Measurements from ENCODE around the gene MRPL18. TPM values are rescaled to one million over a fixed set of nuclear protein-coding genes. Genes with fewer than 3 reads are reported as not detected.

The MRPL18 gene
- polyA plus RNA-seq, 1 donor (not counting 4 experiments of a cell fraction or from before 2014, with no cell fraction given) = 127 TPM

DNA sequence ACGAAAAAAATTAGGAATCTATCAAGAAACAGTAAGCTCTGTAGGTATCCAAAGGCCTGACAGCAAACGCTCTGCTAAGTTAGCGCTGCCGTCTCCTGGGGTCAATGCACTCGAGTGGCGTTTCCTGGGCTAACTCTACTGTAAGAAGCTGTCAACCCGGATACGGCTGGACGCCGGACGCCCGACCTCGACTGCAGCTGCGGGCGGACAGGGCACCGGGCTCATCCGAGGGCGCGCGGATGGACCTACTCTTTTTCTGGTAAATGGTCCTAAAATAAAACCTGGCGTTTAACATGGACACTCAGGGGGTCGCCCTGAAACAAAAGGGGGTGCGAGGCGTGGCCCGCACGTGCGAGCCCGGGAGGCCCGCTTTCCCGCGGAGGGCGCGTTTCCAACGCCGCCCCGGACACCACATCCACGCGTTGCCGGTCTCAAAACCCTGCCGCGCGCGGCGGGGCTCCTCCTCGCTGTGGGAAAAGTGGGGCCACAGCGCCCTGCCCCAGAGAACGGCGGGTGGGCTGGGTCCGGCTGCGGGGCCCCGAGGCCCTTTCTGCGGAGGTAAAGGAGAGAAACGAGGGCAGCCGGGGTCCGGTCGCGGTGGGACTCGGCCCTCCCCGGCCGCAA is 1.4 kb upstream of the MRPL18 start:
- H3K9me1 ChIP-seq (ENCODE audit: control insufficient read depth, extremely low read depth, insufficient read depth, low read length) = no peaks in the 10 kb centered on the region
- H2AFZ ChIP-seq (ENCODE audit: control insufficient read depth, low read length) = peak overlapping the region; percentile 92
- dilution Hi-C loops (cut with MboI; ENCODE audit: extremely low pct_ligation_motif_present, low sequenced_read_pairs) = no loop called here
- TF ChIP-seq EZH2 (IDR thresholded peaks at IDR 0.05; ENCODE audit: low read length) = no peak
- TF ChIP-seq, protein P1, sequence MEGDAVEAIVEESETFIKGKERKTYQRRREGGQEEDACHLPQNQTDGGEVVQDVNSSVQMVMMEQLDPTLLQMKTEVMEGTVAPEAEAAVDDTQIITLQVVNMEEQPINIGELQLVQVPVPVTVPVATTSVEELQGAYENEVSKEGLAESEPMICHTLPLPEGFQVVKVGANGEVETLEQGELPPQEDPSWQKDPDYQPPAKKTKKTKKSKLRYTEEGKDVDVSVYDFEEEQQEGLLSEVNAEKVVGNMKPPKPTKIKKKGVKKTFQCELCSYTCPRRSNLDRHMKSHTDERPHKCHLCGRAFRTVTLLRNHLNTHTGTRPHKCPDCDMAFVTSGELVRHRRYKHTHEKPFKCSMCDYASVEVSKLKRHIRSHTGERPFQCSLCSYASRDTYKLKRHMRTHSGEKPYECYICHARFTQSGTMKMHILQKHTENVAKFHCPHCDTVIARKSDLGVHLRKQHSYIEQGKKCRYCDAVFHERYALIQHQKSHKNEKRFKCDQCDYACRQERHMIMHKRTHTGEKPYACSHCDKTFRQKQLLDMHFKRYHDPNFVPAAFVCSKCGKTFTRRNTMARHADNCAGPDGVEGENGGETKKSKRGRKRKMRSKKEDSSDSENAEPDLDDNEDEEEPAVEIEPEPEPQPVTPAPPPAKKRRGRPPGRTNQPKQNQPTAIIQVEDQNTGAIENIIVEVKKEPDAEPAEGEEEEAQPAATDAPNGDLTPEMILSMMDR (optimal IDR thresholded peaks at IDR 0.05 in 1 of 3, IDR thresholded peaks at IDR 0.05 in 1 of 3, conservative IDR thresholded peaks at IDR 0.05 in 1 of 3; ENCODE audit: extremely low read depth in 1 of 3, insufficient read depth in 2 of 3, low read length in 3 of 3) = no peak
- DNase-seq (ENCODE audit: low read depth, low spot score) (no peak), FAIRE-seq (no peak)
- peaks cover 7 to 33% of the 10 kb centered on the region in 2 experiments for H3K36me3 ChIP-seq (ENCODE audit: control insufficient read depth in 2 of 2, extremely low read depth in 1 of 2, insufficient read depth in 2 of 2, low read length in 2 of 2)
- H3K9me3 ChIP-seq (ENCODE audit: control insufficient read depth, low read depth, low read length) = no peaks in the 10 kb centered on the region
- peak overlapping the region; percentile 88 to 98 (median 97) for H3K4me3 ChIP-seq (ENCODE audit: control insufficient read depth in 2 of 3, extremely low read depth in 1 of 3, insufficient read depth in 2 of 3, low read depth in 1 of 3, low read length in 3 of 3)
- peaks cover 86% of the 10 kb centered on the region for H3K79me2 ChIP-seq (ENCODE audit: control insufficient read depth, insufficient read depth, low read length)
- H3K4me1 ChIP-seq (ENCODE audit: control insufficient read depth, extremely low read depth, insufficient read depth, low read length) = peaks cover 30% of the 10 kb centered on the region
- H3K27me3 ChIP-seq (ENCODE audit: control insufficient read depth, extremely low read depth, insufficient read depth, low read length) = no peaks in the 10 kb centered on the region
- H4K20me1 ChIP-seq (ENCODE audit: control insufficient read depth, extremely low read depth, insufficient read depth, low read length) = peaks cover 10% of the 10 kb centered on the region
- peak overlapping the region; percentile 77 for H3K4me2 ChIP-seq (ENCODE audit: control insufficient read depth, extremely low read depth, insufficient read depth, low read depth, low read length)
- H3K9ac ChIP-seq (ENCODE audit: control insufficient read depth, extremely low read depth, insufficient read depth, low read length) = peak overlapping the region; percentile 85
- H3K27ac ChIP-seq (ENCODE audit: control insufficient read depth, insufficient read depth, low read length) = peak overlapping the region; percentile 83

DNA sequence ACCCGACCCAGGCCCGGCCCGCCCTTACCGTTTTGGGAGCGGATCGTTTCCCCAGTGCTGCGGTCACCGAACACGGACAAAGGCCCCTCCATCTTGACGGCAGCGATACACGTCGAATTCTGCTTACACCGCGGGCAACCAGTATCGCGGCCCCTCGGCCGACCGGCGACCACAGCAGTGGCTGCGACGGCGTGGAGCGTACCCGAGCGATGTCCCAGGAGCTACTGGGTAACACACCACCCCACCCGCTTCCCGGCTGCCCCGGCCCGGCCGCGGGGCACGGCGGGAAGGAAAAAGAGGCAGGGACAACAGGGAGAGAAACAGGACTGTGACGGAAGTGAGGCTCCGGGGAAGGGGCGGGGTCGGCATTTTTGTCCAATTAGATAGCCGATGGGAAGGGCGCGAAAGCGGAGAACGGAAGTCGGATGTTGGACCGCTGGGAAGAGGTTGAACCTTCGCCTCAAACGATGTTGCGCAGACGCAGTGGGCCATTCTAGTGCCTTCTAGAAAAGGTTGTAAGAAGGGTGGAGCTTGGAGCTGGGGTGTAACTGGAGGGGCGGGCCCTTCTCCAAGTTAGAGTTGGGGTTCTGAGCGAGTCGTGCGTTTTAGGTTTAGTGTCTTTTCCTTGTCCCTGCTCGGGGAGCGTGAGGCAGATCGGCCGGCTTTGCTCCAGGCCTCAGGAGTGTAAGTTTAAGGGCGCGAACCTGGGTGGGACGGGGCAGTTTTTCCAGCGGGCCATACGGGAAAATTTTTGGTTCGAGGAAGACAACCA is 704 bp upstream of the MRPL18 start, which contains the start of gene TCP1:
Gene TCP1 (minus strand): TSS at position 226 of the 772 bp plus-strand sequence. CDS start 134 bp downstream, at position 92.
- Histone ChIP-seq H3K4me2 (ENCODE audit: control insufficient read depth, extremely low read depth, insufficient read depth, low read depth, low read length) (peak within 1 kb of the TSS; percentile 90), H3K9me1 (ENCODE audit: control insufficient read depth, extremely low read depth, insufficient read depth, low read length) (no peaks in the 10 kb centered on the region), H3K4me1 (ENCODE audit: control insufficient read depth, extremely low read depth, insufficient read depth, low read length) (peaks cover 30% of the 10 kb centered on the region), H3K36me3 (ENCODE audit: control insufficient read depth in 2 of 2, extremely low read depth in 1 of 2, insufficient read depth in 2 of 2, low read length in 2 of 2) (peaks cover 10 to 29% of the 10 kb centered on the region in 2 experiments), H3K9me3 (ENCODE audit: control insufficient read depth, low read depth, low read length) (no peaks in the 10 kb centered on the region), H2AFZ (ENCODE audit: control insufficient read depth, low read length) (peak within 1 kb of the TSS; percentile 92), H3K9ac (ENCODE audit: control insufficient read depth, extremely low read depth, insufficient read depth, low read length) (peak within 1 kb of the TSS; percentile 85), H4K20me1 (ENCODE audit: control insufficient read depth, extremely low read depth, insufficient read depth, low read length) (peaks cover 10% of the 10 kb centered on the region), H3K27ac (ENCODE audit: control insufficient read depth, insufficient read depth, low read length) (peak within 1 kb of the TSS; percentile 83), H3K4me3 (ENCODE audit: control insufficient read depth in 2 of 3, extremely low read depth in 1 of 3, insufficient read depth in 2 of 3, low read depth in 1 of 3, low read length in 3 of 3) (peak within 1 kb of the TSS; percentile 88 to 98 (median 97)), H3K79me2 (ENCODE audit: control insufficient read depth, insufficient read depth, low read length) (peaks cover 87% of the 10 kb centered on the region), H3K27me3 (ENCODE audit: control insufficient read depth, extremely low read depth, insufficient read depth, low read length) (no peaks in the 10 kb centered on the region)
- no peak for TF ChIP-seq EZH2 (IDR thresholded peaks at IDR 0.05; ENCODE audit: low read length)
- TF ChIP-seq, protein P1 (optimal IDR thresholded peaks at IDR 0.05 in 1 of 3, IDR thresholded peaks at IDR 0.05 in 1 of 3, conservative IDR thresholded peaks at IDR 0.05 in 1 of 3; ENCODE audit: extremely low read depth in 1 of 3, insufficient read depth in 2 of 3, low read length in 3 of 3) = no peak
- dilution Hi-C loops (cut with MboI; ENCODE audit: extremely low pct_ligation_motif_present, low sequenced_read_pairs) = no loop called here
- DNase-seq (ENCODE audit: low read depth, low spot score) = peak; percentile 94
- FAIRE-seq = peak; percentile 62
